ENCODE results near the gene EEA1.

The EEA1 gene

GRCh38 chr12:92938018-92938417 lies 8.9 kb upstream of the EEA1 start:
- no peak for DNase-seq (ENCODE audit: low read depth)

- no peak for DNase-seq (ENCODE audit: low read depth)
Observed at GRCh38 chr12:92933606-92934005, 4.5 kb upstream of the EEA1 start.

- DNase-seq (ENCODE audit: low read depth), result no peak
Observed at GRCh38 chr12:92930421-92930820, 1.3 kb upstream of the EEA1 start.

GRCh38 chr12:92929983-92930382 lies 888 bp upstream of the EEA1 start:
- DNase-seq (ENCODE audit: low read depth), result no peak

GRCh38 chr12:92928421-92928961 lies 604 bp downstream of the EEA1 start:
- DNase-seq (ENCODE audit: low read depth), result peak; percentile 57

GRCh38 chr12:92927436-92928281 lies 1.4 kb downstream of the EEA1 start:
- DNase-seq (ENCODE audit: low read depth), result no peak

GRCh38 chr12:92927055-92927435 lies 2.0 kb downstream of the EEA1 start:
- peak; percentile 37 for DNase-seq (ENCODE audit: low read depth)

- DNase-seq (ENCODE audit: low read depth), result no peak
Observed at GRCh38 chr12:92926549-92926948, 2.5 kb downstream of the EEA1 start.

- no peak for DNase-seq (ENCODE audit: low read depth)
Observed at GRCh38 chr12:92921877-92922276, 7.2 kb downstream of the EEA1 start.

GRCh38 chr12:92915365-92915764 lies 13.7 kb downstream of the EEA1 start:
- DNase-seq (ENCODE audit: low read depth), result no peak

GRCh38 chr12:92914170-92914569 lies 14.9 kb downstream of the EEA1 start:
- no peak for DNase-seq (ENCODE audit: low read depth)

- no peak for DNase-seq (ENCODE audit: low read depth)
Observed at GRCh38 chr12:92912672-92913071, 16.4 kb downstream of the EEA1 start.

- DNase-seq (ENCODE audit: low read depth), result no peak
Observed at GRCh38 chr12:92912052-92912451, 17.0 kb downstream of the EEA1 start.

GRCh38 chr12:92911339-92911738 lies 17.8 kb downstream of the EEA1 start:
- DNase-seq (ENCODE audit: low read depth), result no peak

GRCh38 chr12:92908108-92908507 lies 21.0 kb downstream of the EEA1 start:
- DNase-seq (ENCODE audit: low read depth), result no peak

GRCh38 chr12:92905811-92906554 lies 23.1 kb downstream of the EEA1 start:
- DNase-seq (ENCODE audit: low read depth), result no peak

- DNase-seq (ENCODE audit: low read depth), result no peak
Observed at GRCh38 chr12:92905258-92905810, 23.8 kb downstream of the EEA1 start.

- no peak for DNase-seq (ENCODE audit: low read depth)
Observed at GRCh38 chr12:92900941-92901340, 28.2 kb downstream of the EEA1 start.

GRCh38 chr12:92899386-92900001 lies 29.6 kb downstream of the EEA1 start:
- DNase-seq (ENCODE audit: low read depth), result no peak

- DNase-seq (ENCODE audit: low read depth), result no peak
Observed at GRCh38 chr12:92898755-92899154, 30.3 kb downstream of the EEA1 start.

- DNase-seq (ENCODE audit: low read depth), result no peak
Observed at GRCh38 chr12:92897844-92898243, 31.3 kb downstream of the EEA1 start.

- no peak for DNase-seq (ENCODE audit: low read depth)
Observed at GRCh38 chr12:92890601-92891106, 38.4 kb downstream of the EEA1 start.
